Right lobe of liver (tissue), 4 donors: Measurements from ENCODE around the gene OR6C70.

Source experiments
- POLR2A ChIP-seq: fragments of 450-650 bp; IDR thresholded peaks from one replicate; pipeline ENCODE4 v1.6.1; 2017; ENCODE audit warnings: antibody characterized with exemption, mild to moderate bottlenecking
- TF ChIP-seq, protein P1 (sequence below), 4 donors: fragments of 200-600 bp in 3 of 4; fragments of 450-650 bp in 1 of 4; IDR thresholded peaks; one replicate each; pipeline versions ENCODE4 v1.5.1 to v1.8.0; 2016 to 2022; ENCODE audit warnings: antibody characterized with exemption in 4 of 4, mild to moderate bottlenecking in 2 of 4
- donor health status: DM: no; HTN: no; CAD: no.
- donor health status: DM: no; HTN: no; CAD: no.
- donor health status: DM: no; HTN: yes; CAD: no.

DNA sequence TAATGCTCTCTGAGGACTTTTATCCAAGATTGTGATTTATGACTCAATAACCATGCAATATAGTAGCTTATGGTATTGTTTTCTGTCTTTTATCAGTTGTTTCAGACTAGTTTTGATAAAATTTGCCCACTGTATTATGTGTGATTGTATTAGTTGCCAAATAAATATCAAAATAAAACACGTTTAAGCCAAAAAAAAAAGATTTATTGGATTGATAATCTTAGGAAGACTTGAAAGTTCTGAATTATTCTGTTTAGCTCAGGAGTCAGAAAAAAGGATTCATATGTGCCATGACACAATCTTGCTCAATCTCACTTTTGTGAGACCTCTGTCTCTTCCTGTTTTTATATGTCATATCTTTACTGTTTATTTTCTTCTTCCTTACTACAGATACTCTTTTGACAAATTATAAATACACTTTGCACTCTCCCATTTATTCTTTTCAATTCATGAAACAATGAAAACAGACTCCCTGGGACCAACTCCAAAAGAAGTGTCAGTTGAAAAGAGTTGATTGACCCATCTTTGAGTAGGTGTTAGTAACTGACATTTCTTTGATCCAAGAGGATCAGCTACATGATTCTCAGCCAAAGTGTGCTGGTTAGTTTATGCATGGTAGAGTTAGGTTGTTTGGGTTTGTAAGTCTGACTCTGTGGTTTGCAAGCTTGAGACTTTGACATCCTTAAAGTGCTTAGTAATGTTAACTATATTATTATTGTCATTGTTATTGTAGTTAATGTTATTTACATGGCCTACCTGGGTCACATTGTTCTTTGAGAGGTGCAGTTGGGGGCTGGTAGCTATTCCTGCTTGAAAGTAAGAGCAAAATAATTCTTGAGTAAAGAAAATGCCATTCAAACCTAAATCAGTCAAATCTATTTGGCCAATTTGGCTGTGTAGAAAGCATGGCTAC lies 41.4 kb downstream of the OR6C70 start:
- TF ChIP-seq, protein P1, sequence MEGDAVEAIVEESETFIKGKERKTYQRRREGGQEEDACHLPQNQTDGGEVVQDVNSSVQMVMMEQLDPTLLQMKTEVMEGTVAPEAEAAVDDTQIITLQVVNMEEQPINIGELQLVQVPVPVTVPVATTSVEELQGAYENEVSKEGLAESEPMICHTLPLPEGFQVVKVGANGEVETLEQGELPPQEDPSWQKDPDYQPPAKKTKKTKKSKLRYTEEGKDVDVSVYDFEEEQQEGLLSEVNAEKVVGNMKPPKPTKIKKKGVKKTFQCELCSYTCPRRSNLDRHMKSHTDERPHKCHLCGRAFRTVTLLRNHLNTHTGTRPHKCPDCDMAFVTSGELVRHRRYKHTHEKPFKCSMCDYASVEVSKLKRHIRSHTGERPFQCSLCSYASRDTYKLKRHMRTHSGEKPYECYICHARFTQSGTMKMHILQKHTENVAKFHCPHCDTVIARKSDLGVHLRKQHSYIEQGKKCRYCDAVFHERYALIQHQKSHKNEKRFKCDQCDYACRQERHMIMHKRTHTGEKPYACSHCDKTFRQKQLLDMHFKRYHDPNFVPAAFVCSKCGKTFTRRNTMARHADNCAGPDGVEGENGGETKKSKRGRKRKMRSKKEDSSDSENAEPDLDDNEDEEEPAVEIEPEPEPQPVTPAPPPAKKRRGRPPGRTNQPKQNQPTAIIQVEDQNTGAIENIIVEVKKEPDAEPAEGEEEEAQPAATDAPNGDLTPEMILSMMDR (IDR thresholded peaks at IDR 0.05): no peak
- no peak for TF ChIP-seq POLR2A
